SK-N-SH treated with all-trans-retinoic acid at 6 μM for 48 hours (cell line): Measurements from ENCODE around the gene TMEM39A.

ENCODE experiments used
- ATAC-seq: fragments of 200-7000 bp; cut with Tn5 transposase; 3 replicates; pipeline ENCODE4 v1.9.1; 2020; ENCODE audit warnings: mild to moderate bottlenecking, moderate library complexity
- ARNTL ChIP-seq: fragments of 450-650 bp; formaldehyde crosslinking; IDR thresholded peaks from 2 replicates; pipeline ENCODE4 v1.5.0; 2020; ENCODE audit warnings: low read depth, mild to moderate bottlenecking, moderate library complexity, borderline replicate concordance
- BACH2 ChIP-seq: fragments of 250-450 bp; sonication (Bioruptor Pico); IDR thresholded peaks from 2 replicates; pipeline ENCODE4 v1.9.0; 2021; ENCODE audit warnings: mild to moderate bottlenecking, borderline replicate concordance
- CREB5 ChIP-seq: fragments of 250-450 bp; sonication (Bioruptor Pico); IDR thresholded peaks from 2 replicates; pipeline ENCODE4 v1.5.1; 2020; ENCODE audit warnings: low read depth, mild to moderate bottlenecking, moderate library complexity
- CSDC2 ChIP-seq: fragments of 250-450 bp; sonication (Bioruptor Pico); IDR thresholded peaks from 2 replicates; pipeline ENCODE4 v1.5.0; 2020; ENCODE audit warnings: mild to moderate bottlenecking, moderate library complexity
- CSRNP3 ChIP-seq: fragments of 250-450 bp; sonication (Bioruptor Pico); IDR thresholded peaks from 2 replicates; pipeline ENCODE4 v1.5.1; 2021; ENCODE audit warnings: mild to moderate bottlenecking, moderate library complexity
- ESRRG ChIP-seq: fragments of 250-450 bp; sonication (Bioruptor Pico); IDR thresholded peaks from 2 replicates; pipeline ENCODE4 v1.6.1; 2021; ENCODE audit warnings: mild to moderate bottlenecking
- GLIS3 ChIP-seq: fragments of 250-450 bp; sonication (Bioruptor Pico); IDR thresholded peaks from 2 replicates; pipeline ENCODE4 v1.5.0; 2020; ENCODE audit warnings: mild to moderate bottlenecking, moderate library complexity
- ISL1 ChIP-seq: fragments of 250-450 bp; sonication (Bioruptor Pico); IDR thresholded peaks from 2 replicates; pipeline ENCODE4 v2.1.2; 2022; ENCODE audit warnings: mild to moderate bottlenecking, moderate library complexity
- OSR1 ChIP-seq: fragments of 250-450 bp; sonication (Bioruptor Pico); IDR thresholded peaks from 2 replicates; pipeline ENCODE4 v1.8.0; 2022; ENCODE audit warnings: moderate library complexity, mild to moderate bottlenecking, inconsistent platforms
- PATZ1 ChIP-seq: fragments of 250-450 bp; sonication (Bioruptor Pico); IDR thresholded peaks from 2 replicates; pipeline ENCODE4 v1.8.0; 2020; ENCODE audit warnings: mild to moderate bottlenecking, moderate library complexity, borderline replicate concordance
- POU6F1 ChIP-seq: fragments of 250-450 bp; sonication (Bioruptor Pico); IDR thresholded peaks from 2 replicates; pipeline ENCODE4 v1.8.0; 2021; ENCODE audit warnings: low read depth, mild to moderate bottlenecking, moderate library complexity, borderline replicate concordance
- PPARA ChIP-seq: fragments of 250-450 bp; sonication (Bioruptor Pico); IDR thresholded peaks from 2 replicates; pipeline ENCODE4 v1.5.0; 2020; ENCODE audit warnings: mild to moderate bottlenecking, borderline replicate concordance
- RARB ChIP-seq: fragments of 250-450 bp; sonication (Bioruptor Pico); IDR thresholded peaks from 2 replicates; pipeline ENCODE4 v1.8.0; 2021; ENCODE audit warnings: mild to moderate bottlenecking, moderate library complexity
- SNAI2 ChIP-seq: fragments of 250-450 bp; sonication (Bioruptor Pico); IDR thresholded peaks from 2 replicates; pipeline ENCODE4 v1.5.0; 2020; ENCODE audit warnings: mild to moderate bottlenecking, moderate library complexity
- TOX ChIP-seq: fragments of 250-450 bp; sonication (Bioruptor Pico); IDR thresholded peaks from 2 replicates; pipeline ENCODE4 v1.8.0; 2021; ENCODE audit warnings: mild to moderate bottlenecking, moderate library complexity, borderline replicate concordance
- TSHZ2 ChIP-seq: fragments of 250-450 bp; sonication (Bioruptor Pico); IDR thresholded peaks from 2 replicates; pipeline ENCODE4 v1.5.0; 2020; ENCODE audit warnings: mild to moderate bottlenecking, moderate library complexity
- ZFP3 ChIP-seq: fragments of 250-450 bp; sonication (Bioruptor Pico); IDR thresholded peaks from 2 replicates; pipeline ENCODE4 v1.5.0; 2020; ENCODE audit warnings: mild to moderate bottlenecking, moderate library complexity
- ZFP30 ChIP-seq: fragments of 450-650 bp; formaldehyde crosslinking; IDR thresholded peaks from 2 replicates; pipeline ENCODE4 v1.5.0; 2022; ENCODE audit warnings: mild to moderate bottlenecking, moderate library complexity
- ZNF565 ChIP-seq: fragments of 450-650 bp; formaldehyde crosslinking; conservative IDR thresholded peaks from 2 replicates; pipeline ENCODE4 v1.5.0; 2020; ENCODE audit warnings: low read depth, mild to moderate bottlenecking, moderate library complexity
- ZNF70 ChIP-seq: fragments of 450-650 bp; formaldehyde crosslinking; IDR thresholded peaks from 2 replicates; pipeline ENCODE4 v1.5.0; 2020; ENCODE audit warnings: mild to moderate bottlenecking, moderate library complexity
- ZNF8 ChIP-seq: fragments of 450-650 bp; formaldehyde crosslinking; IDR thresholded peaks from 2 replicates; pipeline ENCODE4 v1.5.0; 2020; ENCODE audit warnings: mild to moderate bottlenecking, moderate library complexity

Gene TMEM39A

GRCh38 chr3:119500265-119500664, 36.9 kb upstream of the TMEM39A start:
- ATAC-seq = no peak
- TF ChIP-seq CREB5 (CRISPR knock-in tag) (no peak), ZNF70 (CRISPR knock-in tag) (no peak), ZFP30 (CRISPR knock-in tag) (no peak), OSR1 (CRISPR knock-in tag) (no peak), CSRNP3 (CRISPR knock-in tag) (no peak), ZNF8 (CRISPR knock-in tag) (no peak), TOX (CRISPR knock-in tag) (no peak), GLIS3 (CRISPR knock-in tag) (no peak), PPARA (CRISPR knock-in tag) (no peak), ZNF565 (CRISPR knock-in tag) (no peak), RARB (CRISPR knock-in tag) (no peak), POU6F1 (CRISPR knock-in tag) (no peak), ESRRG (CRISPR knock-in tag) (no peak), TSHZ2 (CRISPR knock-in tag) (no peak), ISL1 (no peak), ARNTL (CRISPR knock-in tag) (no peak), ZFP3 (no peak), BACH2 (CRISPR knock-in tag) (no peak), CSDC2 (CRISPR knock-in tag) (no peak)

- TF ChIP-seq SNAI2 (CRISPR knock-in tag) (no peak), ARNTL (CRISPR knock-in tag) (no peak), PATZ1 (CRISPR knock-in tag) (peak; percentile 56; the same call in 1 of the 2 replicates), ZNF70 (CRISPR knock-in tag) (no peak), ISL1 (no peak), ZNF8 (CRISPR knock-in tag) (no peak), ZFP3 (0 out of 2 replicates have a peak, but pooled peaks have one; percentile 23), ZFP30 (CRISPR knock-in tag) (no peak)
- peak; percentile 97 for ATAC-seq
Measured at GRCh38 chr3:119498186-119499011, 35.0 kb upstream of the TMEM39A start, which contains the start of gene TIMMDC1. TSS of gene TIMMDC1 (plus strand) at chr3:119498547. CDS start at chr3:119498734, 187 bp downstream.
